HEK293 (cell line): ENCODE measurements around the gene RSL1D1.

Experiments used
- CTCF ChIA-PET: fragments of 350-600 bp; formaldehyde crosslinking; extraction: SDS; loops from one replicate; lab custom pipeline; 2021; ENCODE audit warnings: antibody characterized with exemption; lab: Yijun Ruan, JAX
- POLR2A ChIA-PET: fragments of 300-600 bp; formaldehyde crosslinking; extraction: SDS; loops from one replicate; lab custom pipeline; 2020; ENCODE audit warnings: antibody characterized with exemption, inconsistent platforms; lab: Yijun Ruan, JAX
- H3K27ac ChIP-seq: fragments of 200-500 bp; sonication (Bioruptor generic); 2 replicates; pipeline ENCODE4 v1.5.1; 2014; ENCODE audit warnings: low read depth, low read length, control low read depth, inconsistent platforms; ENCODE audit errors: extremely low read depth
- H3K36me3 ChIP-seq, 2 experiments: fragments of 200-500 bp in 1 of 2; sonication (Bioruptor generic) in 1 of 2; 1 replicate in 1 of 2; 2 replicates in 1 of 2; pipeline ENCODE4 v1.5.1; 2014 to 2017; ENCODE audit warnings: inconsistent platforms in 2 of 2, low read length in 2 of 2; ENCODE audit not compliant: control insufficient read depth in 2 of 2, insufficient read depth in 1 of 2
- H3K4me1 ChIP-seq: fragments of 200-500 bp; sonication (Bioruptor generic); 2 replicates; pipeline ENCODE4 v1.5.1; 2014; ENCODE audit warnings: mild to moderate bottlenecking, low read length, inconsistent platforms; ENCODE audit not compliant: control insufficient read depth, insufficient read depth
- H3K4me3 ChIP-seq: 2 replicates; pipeline ENCODE4 v1.5.1; 2011; ENCODE audit warnings: low read depth, mild to moderate bottlenecking, control low read depth, low read length, moderate library complexity
- H3K9me3 ChIP-seq: fragments of 200-500 bp; sonication (Bioruptor generic); 2 replicates; pipeline ENCODE4 v1.5.1; 2014; ENCODE audit warnings: low read depth, low read length, inconsistent platforms; ENCODE audit not compliant: control insufficient read depth, insufficient read depth
- BCL11B ChIP-seq: fragments of 450-650 bp; formaldehyde crosslinking; IDR thresholded peaks from 2 replicates; pipeline ENCODE4 v1.5.1; 2016; ENCODE audit warnings: low read depth, missing biosample characterization, missing genetic modification characterization
- GLI2 ChIP-seq: fragments of 450-650 bp; formaldehyde crosslinking; IDR thresholded peaks from 2 replicates; pipeline ENCODE4; 2017; ENCODE audit warnings: missing biosample characterization, missing genetic modification characterization, low read depth, borderline replicate concordance
- HOXA7 ChIP-seq: sonication (generic); formaldehyde crosslinking; IDR thresholded peaks from 2 replicates; pipeline ENCODE4 v1.8.1; 2022; ENCODE audit warnings: missing genetic modification reagents, borderline replicate concordance
- KLF10 ChIP-seq: fragments of 450-650 bp; IDR thresholded peaks from 2 replicates; pipeline ENCODE4 v1.5.1; 2018; ENCODE audit warnings: missing biosample characterization, mild to moderate bottlenecking, missing genetic modification characterization
- PRDM4 ChIP-seq: fragments of 450-650 bp; formaldehyde crosslinking; IDR thresholded peaks from 2 replicates; pipeline ENCODE4 v1.5.1; 2017; ENCODE audit warnings: missing biosample characterization, missing genetic modification characterization
- PRDM6 ChIP-seq: fragments of 450-650 bp; formaldehyde crosslinking; IDR thresholded peaks from 2 replicates; pipeline ENCODE4 v1.5.1; 2017; ENCODE audit warnings: missing biosample characterization, missing genetic modification characterization
- SCRT1 ChIP-seq: fragments of 450-650 bp; formaldehyde crosslinking; IDR thresholded peaks from 2 replicates; pipeline ENCODE4 v1.5.1; 2016; ENCODE audit warnings: missing biosample characterization, missing genetic modification characterization, borderline replicate concordance
- ZBTB6 ChIP-seq: fragments of 450-650 bp; formaldehyde crosslinking; IDR thresholded peaks from 2 replicates; pipeline ENCODE4 v1.5.1; 2017; ENCODE audit warnings: missing biosample characterization, missing genetic modification characterization
- ZBTB7A ChIP-seq: fragments of 450-650 bp; formaldehyde crosslinking; IDR thresholded peaks from 2 replicates; pipeline ENCODE4 v1.5.1; 2016; ENCODE audit warnings: low read depth, missing biosample characterization, missing genetic modification characterization
- ZBTB8A ChIP-seq: fragments of 450-650 bp; formaldehyde crosslinking; IDR thresholded peaks from 2 replicates; pipeline ENCODE4 v1.5.1; 2016; ENCODE audit warnings: missing biosample characterization, missing genetic modification characterization
- ZNF140 ChIP-seq: fragments of 450-650 bp; formaldehyde crosslinking; IDR thresholded peaks from 2 replicates; pipeline ENCODE4 v1.5.1; 2016; ENCODE audit warnings: missing biosample characterization, missing genetic modification characterization
- ZNF214 ChIP-seq: fragments of 450-650 bp; formaldehyde crosslinking; IDR thresholded peaks from 2 replicates; pipeline ENCODE4 v1.5.1; 2017; ENCODE audit warnings: missing biosample characterization, mild to moderate bottlenecking, missing genetic modification characterization, borderline replicate concordance
- ZNF221 ChIP-seq: fragments of 450-650 bp; formaldehyde crosslinking; IDR thresholded peaks from 2 replicates; pipeline ENCODE4 v1.5.1; 2017; ENCODE audit warnings: missing biosample characterization, missing genetic modification characterization, borderline replicate concordance
- ZNF266 ChIP-seq: fragments of 450-650 bp; formaldehyde crosslinking; IDR thresholded peaks from 2 replicates; pipeline ENCODE4 v1.5.1; 2016; ENCODE audit warnings: missing biosample characterization, missing genetic modification characterization, low read depth
- ZNF292 ChIP-seq: fragments of 450-650 bp; formaldehyde crosslinking; IDR thresholded peaks from 2 replicates; pipeline ENCODE4 v1.5.1; 2016; ENCODE audit warnings: low read depth, missing biosample characterization, missing genetic modification characterization, borderline replicate concordance
- ZNF324 ChIP-seq: fragments of 450-650 bp; formaldehyde crosslinking; IDR thresholded peaks from 2 replicates; pipeline ENCODE4 v1.5.1; 2016; ENCODE audit warnings: missing biosample characterization, missing genetic modification characterization
- ZNF391 ChIP-seq: fragments of 450-650 bp; formaldehyde crosslinking; IDR thresholded peaks from 2 replicates; pipeline ENCODE4 v1.5.1; 2016; ENCODE audit warnings: low read depth, missing biosample characterization, missing genetic modification characterization, borderline replicate concordance
- ZNF398 ChIP-seq: fragments of 450-650 bp; formaldehyde crosslinking; IDR thresholded peaks from 2 replicates; pipeline ENCODE4 v1.5.1; 2017; ENCODE audit warnings: missing biosample characterization, missing genetic modification characterization
- ZNF423 ChIP-seq: fragments of 450-650 bp; formaldehyde crosslinking; IDR thresholded peaks from 2 replicates; pipeline ENCODE4 v1.5.1; 2016; ENCODE audit warnings: missing biosample characterization, missing genetic modification characterization
- ZNF501 ChIP-seq: fragments of 450-650 bp; formaldehyde crosslinking; IDR thresholded peaks from 2 replicates; pipeline ENCODE4 v1.5.1; 2016; ENCODE audit warnings: missing biosample characterization, missing genetic modification characterization
- ZNF555 ChIP-seq: fragments of 450-650 bp; formaldehyde crosslinking; conservative IDR thresholded peaks from 2 replicates; pipeline ENCODE4 v1.5.1; 2017; ENCODE audit warnings: missing biosample characterization, mild to moderate bottlenecking, missing genetic modification characterization, inconsistent platforms
- ZNF639 ChIP-seq: fragments of 450-650 bp; formaldehyde crosslinking; IDR thresholded peaks from 2 replicates; pipeline ENCODE4 v1.5.1; 2016; ENCODE audit warnings: missing biosample characterization, missing genetic modification characterization
- ZNF645 ChIP-seq: fragments of 450-650 bp; formaldehyde crosslinking; IDR thresholded peaks from 2 replicates; pipeline ENCODE4; 2016; ENCODE audit warnings: missing biosample characterization, missing genetic modification characterization
- ZNF664 ChIP-seq: fragments of 450-650 bp; formaldehyde crosslinking; IDR thresholded peaks from 2 replicates; pipeline ENCODE4 v1.5.1; 2016; ENCODE audit warnings: missing biosample characterization, missing genetic modification characterization
- ZNF747 ChIP-seq: fragments of 450-650 bp; formaldehyde crosslinking; IDR thresholded peaks from 2 replicates; pipeline ENCODE4 v1.5.1; 2016; ENCODE audit warnings: missing biosample characterization, missing genetic modification characterization

Gene RSL1D1

GRCh38 chr16:11901091-11901490, 49.7 kb upstream of the RSL1D1 start:
- H3K9me3 ChIP-seq = no peaks in the 10 kb centered on the region
- H3K36me3 ChIP-seq = peaks cover 13 to 34% of the 10 kb centered on the region in 2 experiments; a peak in 2 of 3 replicates
- ChIA-PET POLR2A (no interaction called here), CTCF (interaction anchor here (0.6 to 1.1 kb wide), 3 partner anchors 17 to 167 kb away, joined by 3 to 4 read pairs (median 3); no protein-coding TSS in a partner anchor)
- TF ChIP-seq HOXA7 (CRISPR knock-in tag) (no peak), ZNF555 (no peak), GLI2 (tag by site-specific recombination) (no peak), KLF10 (tag by site-specific recombination) (no peak), ZBTB8A (tag by site-specific recombination) (no peak), ZNF140 (tag by site-specific recombination) (no peak), ZNF391 (no peak), PRDM6 (tag by site-specific recombination) (peak; percentile 57), BCL11B (tag by site-specific recombination) (no peak), ZNF645 (tag by site-specific recombination) (no peak), PRDM4 (0 out of 2 replicates have a peak, but pooled peaks have one; percentile 15), ZNF292 (tag by site-specific recombination) (no peak)
- no peak overlapping the region for H3K4me3 ChIP-seq
- no peak overlapping the region for H3K27ac ChIP-seq
- H3K4me1 ChIP-seq = peaks cover 3% of the 10 kb centered on the region; the same call in 1 of the 2 replicates

- Histone ChIP-seq H3K36me3 (peaks cover 36 to 60% of the 10 kb centered on the region in 2 experiments; a peak in 2 of 3 replicates), H3K9me3 (no peaks in the 10 kb centered on the region), H3K4me3 (no peak overlapping the region), H3K4me1 (peaks cover 3% of the 10 kb centered on the region; the same call in 1 of the 2 replicates), H3K27ac (no peak overlapping the region)
- ChIA-PET POLR2A (interaction anchor here (0.6 kb wide), 1 partner anchor 30 kb away, joined by 4 read pairs; no protein-coding TSS in a partner anchor), CTCF (interaction anchor here (0.7 kb wide), 3 partner anchors 63 to 946 kb away, joined by 3 to 4 read pairs (median 4); no protein-coding TSS in a partner anchor)
- TF ChIP-seq ZNF747 (tag by site-specific recombination) (no peak), ZBTB6 (tag by site-specific recombination) (no peak), ZNF501 (no peak), ZNF423 (no peak), ZNF266 (tag by site-specific recombination) (no peak), ZNF639 (no peak), ZNF221 (tag by site-specific recombination) (no peak), ZNF398 (tag by site-specific recombination) (no peak), ZBTB7A (tag by site-specific recombination) (no peak), ZNF324 (no peak), SCRT1 (tag by site-specific recombination) (no peak), ZNF664 (tag by site-specific recombination) (no peak), ZNF214 (tag by site-specific recombination) (no peak)
Observed at GRCh38 chr16:11896486-11897176, 45.3 kb upstream of the RSL1D1 start.
